Measurements from ENCODE around the gene PRKN.

Gene PRKN

GRCh38 chr6:161956082-161956481 is 771.5 kb downstream of the PRKN start:
- Histone ChIP-seq H3K4me3 (ENCODE audit: low read length) (no peak overlapping the region), H3K9me3 (ENCODE audit: insufficient read depth, low read depth, low read length) (no peaks in the 10 kb centered on the region), H3K4me1 (ENCODE audit: insufficient read depth, low read length) (peaks cover 7% of the 10 kb centered on the region; the same call in 1 of the 2 replicates), H3K27me3 (ENCODE audit: insufficient read depth, low read length) (no peaks in the 10 kb centered on the region), H3K9ac (ENCODE audit: low read depth, low read length) (no peak overlapping the region), H3K36me3 (ENCODE audit: insufficient read depth, low read depth, low read length) (no peaks in the 10 kb centered on the region), H3K27ac (ENCODE audit: low read length) (no peak overlapping the region)

- peaks cover 7% of the 10 kb centered on the region; the same call in 1 of the 2 replicates for H3K4me1 ChIP-seq (ENCODE audit: insufficient read depth, low read length)
- no peak overlapping the region for H3K27ac ChIP-seq (ENCODE audit: low read length)
- no peaks in the 10 kb centered on the region for H3K9me3 ChIP-seq (ENCODE audit: insufficient read depth, low read depth, low read length)
- H3K4me3 ChIP-seq (ENCODE audit: low read length) = no peak overlapping the region
- H3K9ac ChIP-seq (ENCODE audit: low read depth, low read length) = no peak overlapping the region
- no peaks in the 10 kb centered on the region for H3K27me3 ChIP-seq (ENCODE audit: insufficient read depth, low read length)
- H3K36me3 ChIP-seq (ENCODE audit: insufficient read depth, low read depth, low read length) = no peaks in the 10 kb centered on the region
These were observed 772.8 kb downstream of the PRKN start for GRCh38 chr6:161954699-161955276.

DNA sequence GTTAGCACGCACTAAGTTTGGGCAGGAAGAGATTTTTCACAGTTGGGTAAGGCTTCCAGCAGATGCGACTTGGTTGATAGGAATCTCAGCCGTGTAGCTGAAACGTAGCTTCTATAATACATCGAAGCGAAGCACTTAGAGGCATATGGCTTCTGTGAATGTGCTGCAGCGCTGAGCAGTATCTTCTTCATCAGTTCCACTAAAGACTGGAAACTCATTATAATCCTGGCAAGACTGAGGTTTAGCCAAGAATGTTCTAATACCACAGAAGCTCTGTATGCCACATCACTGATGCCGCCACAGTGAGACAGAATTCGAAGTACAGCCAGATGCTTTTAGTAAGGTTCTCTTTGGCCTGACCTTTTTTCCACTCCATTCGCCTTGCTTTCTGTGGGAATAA is 773.5 kb downstream of the PRKN start:
- H3K27me3 ChIP-seq (ENCODE audit: insufficient read depth, low read length) = no peaks in the 10 kb centered on the region
- H3K36me3 ChIP-seq (ENCODE audit: insufficient read depth, low read depth, low read length) = no peaks in the 10 kb centered on the region
- no peak overlapping the region for H3K4me3 ChIP-seq (ENCODE audit: low read length)
- H3K27ac ChIP-seq (ENCODE audit: low read length) = no peak overlapping the region
- H3K9me3 ChIP-seq (ENCODE audit: insufficient read depth, low read depth, low read length) = no peaks in the 10 kb centered on the region
- H3K4me1 ChIP-seq (ENCODE audit: insufficient read depth, low read length) = peaks cover 7% of the 10 kb centered on the region; the same call in 1 of the 2 replicates
- H3K9ac ChIP-seq (ENCODE audit: low read depth, low read length) = no peak overlapping the region

DNA sequence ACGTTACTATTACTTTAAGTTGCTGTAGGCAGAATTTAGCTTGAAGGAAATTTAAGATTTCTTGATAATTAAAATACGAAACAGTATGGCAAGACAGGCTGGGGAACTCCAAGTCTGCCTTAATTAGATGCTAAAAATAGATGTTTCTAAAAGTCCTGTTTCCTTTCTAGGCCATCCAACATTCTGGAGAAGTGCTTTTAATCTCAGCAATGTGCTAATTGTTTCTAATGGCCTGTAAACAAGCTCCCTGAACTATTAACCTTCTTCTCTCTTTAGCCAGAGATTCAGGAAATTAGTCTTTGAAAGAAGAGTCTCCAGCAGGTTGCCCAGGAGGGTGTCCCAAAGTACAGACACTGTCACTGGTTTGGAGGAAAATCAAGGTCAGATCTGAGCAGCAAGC is 776.4 kb downstream of the PRKN start:
- Histone ChIP-seq H3K9ac (ENCODE audit: low read depth, low read length) (no peak overlapping the region), H3K36me3 (ENCODE audit: insufficient read depth, low read depth, low read length) (no peaks in the 10 kb centered on the region), H3K9me3 (ENCODE audit: insufficient read depth, low read depth, low read length) (no peaks in the 10 kb centered on the region), H3K4me3 (ENCODE audit: low read length) (no peak overlapping the region), H3K4me1 (ENCODE audit: insufficient read depth, low read length) (peaks cover 13% of the 10 kb centered on the region; the same call in 1 of the 2 replicates), H3K27me3 (ENCODE audit: insufficient read depth, low read length) (peaks cover 5% of the 10 kb centered on the region; the same call in 1 of the 2 replicates), H3K27ac (ENCODE audit: low read length) (no peak overlapping the region)

DNA sequence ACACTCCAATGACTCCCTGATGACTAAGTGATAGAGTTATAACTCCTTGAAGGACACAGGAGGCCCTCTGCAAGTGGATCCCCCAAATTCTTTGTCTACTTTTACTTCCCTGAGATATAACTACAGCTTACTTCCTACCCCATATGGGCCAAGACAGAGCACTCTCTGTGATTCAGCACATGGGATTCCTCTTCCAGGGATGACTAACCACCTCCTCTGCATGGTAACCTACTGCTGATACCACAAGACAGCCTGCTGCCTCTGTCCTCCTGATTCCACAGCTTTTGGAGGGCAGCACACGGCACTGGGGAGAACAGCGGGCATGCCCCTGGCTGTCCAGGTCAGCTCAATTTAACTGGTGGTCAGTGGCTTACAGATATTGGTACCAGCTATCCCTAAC is 778.0 kb downstream of the PRKN start:
- Histone ChIP-seq H3K27me3 (ENCODE audit: insufficient read depth, low read length) (peaks cover 5% of the 10 kb centered on the region; the same call in 1 of the 2 replicates), H3K4me3 (ENCODE audit: low read length) (no peak overlapping the region), H3K9me3 (ENCODE audit: insufficient read depth, low read depth, low read length) (no peaks in the 10 kb centered on the region), H3K27ac (ENCODE audit: low read length) (no peak overlapping the region), H3K36me3 (ENCODE audit: insufficient read depth, low read depth, low read length) (no peaks in the 10 kb centered on the region), H3K9ac (ENCODE audit: low read depth, low read length) (no peak overlapping the region), H3K4me1 (ENCODE audit: insufficient read depth, low read length) (peaks cover 19% of the 10 kb centered on the region; the same call in 1 of the 2 replicates)

- Histone ChIP-seq H3K9me3 (ENCODE audit: insufficient read depth, low read depth, low read length) (no peaks in the 10 kb centered on the region), H3K4me3 (ENCODE audit: low read length) (no peak overlapping the region), H3K27ac (ENCODE audit: low read length) (no peak overlapping the region), H3K27me3 (ENCODE audit: insufficient read depth, low read length) (peaks cover 5% of the 10 kb centered on the region; the same call in 1 of the 2 replicates), H3K9ac (ENCODE audit: low read depth, low read length) (no peak overlapping the region), H3K36me3 (ENCODE audit: insufficient read depth, low read depth, low read length) (no peaks in the 10 kb centered on the region), H3K4me1 (ENCODE audit: insufficient read depth, low read length) (peaks cover 25% of the 10 kb centered on the region; the same call in 1 of the 2 replicates)
These were observed 779.1 kb downstream of the PRKN start for GRCh38 chr6:161948462-161948861.

GRCh38 chr6:161947371-161947770 is 780.2 kb downstream of the PRKN start:
- no peaks in the 10 kb centered on the region for H3K36me3 ChIP-seq (ENCODE audit: insufficient read depth, low read depth, low read length)
- no peak overlapping the region for H3K4me3 ChIP-seq (ENCODE audit: low read length)
- peaks cover 5% of the 10 kb centered on the region; the same call in 1 of the 2 replicates for H3K27me3 ChIP-seq (ENCODE audit: insufficient read depth, low read length)
- no peak overlapping the region for H3K27ac ChIP-seq (ENCODE audit: low read length)
- peaks cover 25% of the 10 kb centered on the region; the same call in 1 of the 2 replicates for H3K4me1 ChIP-seq (ENCODE audit: insufficient read depth, low read length)
- H3K9ac ChIP-seq (ENCODE audit: low read depth, low read length) = no peak overlapping the region
- no peaks in the 10 kb centered on the region for H3K9me3 ChIP-seq (ENCODE audit: insufficient read depth, low read depth, low read length)

GRCh38 chr6:161946461-161946860 is 781.1 kb downstream of the PRKN start:
- Histone ChIP-seq H3K9me3 (ENCODE audit: insufficient read depth, low read depth, low read length) (no peaks in the 10 kb centered on the region), H3K4me1 (ENCODE audit: insufficient read depth, low read length) (peaks cover 25% of the 10 kb centered on the region; the same call in 1 of the 2 replicates)

DNA sequence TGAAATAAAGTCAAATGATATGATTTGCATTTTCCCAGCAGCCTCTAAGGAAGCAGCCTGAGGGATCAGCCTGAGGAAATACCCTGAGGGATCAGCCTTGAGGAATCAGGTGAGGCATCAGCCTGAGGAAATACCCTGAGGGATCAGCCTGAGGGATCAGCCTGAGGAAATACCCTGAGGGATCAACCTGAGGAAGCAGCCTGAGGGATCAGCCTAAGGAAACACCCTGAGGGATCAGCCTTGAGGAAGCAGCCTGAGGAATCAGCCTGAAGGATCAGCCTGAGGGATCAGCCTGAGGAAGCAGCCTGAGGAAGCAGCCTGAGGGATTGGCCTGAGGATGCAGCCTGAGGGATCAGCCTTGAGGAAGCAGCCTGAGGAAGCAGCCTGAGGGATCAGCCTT is 784.0 kb downstream of the PRKN start:
- H3K9me3 ChIP-seq (ENCODE audit: insufficient read depth, low read depth, low read length) = no peaks in the 10 kb centered on the region

More at GRCh38 chr6:161946461-161946860, 781.1 kb downstream of the PRKN start:
- Histone ChIP-seq H3K27me3 (ENCODE audit: insufficient read depth, low read length) (peaks cover 5% of the 10 kb centered on the region; the same call in 1 of the 2 replicates), H3K9ac (ENCODE audit: low read depth, low read length) (no peak overlapping the region), H3K4me3 (ENCODE audit: low read length) (no peak overlapping the region), H3K27ac (ENCODE audit: low read length) (no peak overlapping the region), H3K36me3 (ENCODE audit: insufficient read depth, low read depth, low read length) (no peaks in the 10 kb centered on the region)

DNA sequence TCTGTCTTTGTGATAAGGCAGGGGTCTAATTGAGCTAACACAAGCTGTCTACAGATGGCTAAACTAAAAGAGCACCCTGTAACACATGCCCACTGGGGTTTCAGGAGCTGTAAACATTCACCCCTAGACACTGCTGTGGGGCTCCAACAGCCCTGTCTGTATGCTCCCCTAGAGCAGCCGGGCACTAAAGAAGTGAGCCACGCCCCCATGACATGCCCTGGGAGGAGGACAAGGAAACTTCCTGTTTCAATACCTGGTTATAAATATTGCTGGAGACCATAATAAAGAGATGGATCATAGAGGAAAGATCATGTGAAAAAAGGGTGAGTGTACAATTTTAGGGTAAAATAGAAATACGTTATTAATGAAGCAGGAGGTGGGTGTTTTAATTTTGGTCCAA is 786.0 kb downstream of the PRKN start:
- Histone ChIP-seq H3K36me3 (ENCODE audit: insufficient read depth, low read depth, low read length) (no peaks in the 10 kb centered on the region), H3K4me3 (ENCODE audit: low read length) (no peak overlapping the region), H3K27ac (ENCODE audit: low read length) (no peak overlapping the region), H3K27me3 (ENCODE audit: insufficient read depth, low read length) (no peaks in the 10 kb centered on the region), H3K4me1 (ENCODE audit: insufficient read depth, low read length) (peaks cover 15% of the 10 kb centered on the region; the same call in 1 of the 2 replicates), H3K9ac (ENCODE audit: low read depth, low read length) (no peak overlapping the region), H3K9me3 (ENCODE audit: insufficient read depth, low read depth, low read length) (no peaks in the 10 kb centered on the region)

More for the DNA sequence above, 784.0 kb downstream of the PRKN start:
- H3K36me3 ChIP-seq (ENCODE audit: insufficient read depth, low read depth, low read length) = no peaks in the 10 kb centered on the region
- H3K4me1 ChIP-seq (ENCODE audit: insufficient read depth, low read length) = peaks cover 20% of the 10 kb centered on the region; the same call in 1 of the 2 replicates
- peaks cover 3% of the 10 kb centered on the region; the same call in 1 of the 2 replicates for H3K27me3 ChIP-seq (ENCODE audit: insufficient read depth, low read length)
- H3K9ac ChIP-seq (ENCODE audit: low read depth, low read length) = no peak overlapping the region
- no peak overlapping the region for H3K27ac ChIP-seq (ENCODE audit: low read length)
- H3K4me3 ChIP-seq (ENCODE audit: low read length) = no peak overlapping the region

GRCh38 chr6:161940519-161940918 is 787.0 kb downstream of the PRKN start:
- Histone ChIP-seq H3K4me3 (ENCODE audit: low read length) (no peak overlapping the region), H3K4me1 (ENCODE audit: insufficient read depth, low read length) (peaks cover 12% of the 10 kb centered on the region; the same call in 1 of the 2 replicates), H3K9ac (ENCODE audit: low read depth, low read length) (no peak overlapping the region), H3K27me3 (ENCODE audit: insufficient read depth, low read length) (no peaks in the 10 kb centered on the region), H3K9me3 (ENCODE audit: insufficient read depth, low read depth, low read length) (no peaks in the 10 kb centered on the region), H3K27ac (ENCODE audit: low read length) (no peak overlapping the region), H3K36me3 (ENCODE audit: insufficient read depth, low read depth, low read length) (no peaks in the 10 kb centered on the region)

DNA sequence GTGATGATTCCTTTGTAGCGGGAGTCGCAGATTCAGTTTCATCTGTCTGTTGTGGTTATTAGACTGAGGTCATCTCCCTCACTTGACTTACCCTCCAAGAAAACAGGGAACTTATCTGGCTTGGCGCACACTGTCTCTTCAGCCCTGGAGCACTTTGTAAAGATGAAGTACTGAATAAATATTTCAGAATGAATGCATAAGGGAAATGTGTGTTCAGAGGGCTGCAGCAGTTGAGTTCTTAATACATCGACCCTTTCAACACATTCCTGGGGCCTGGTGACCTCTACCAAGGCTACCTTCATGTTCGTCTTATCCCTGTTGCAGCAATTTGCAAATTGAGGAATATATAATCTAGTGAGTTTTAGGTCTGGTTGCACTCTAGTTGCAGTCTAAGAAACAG is 801.2 kb downstream of the PRKN start:
- no peak overlapping the region for H3K9ac ChIP-seq (ENCODE audit: low read depth, low read length)
- H3K27ac ChIP-seq (ENCODE audit: low read length) = no peak overlapping the region
- H3K4me3 ChIP-seq (ENCODE audit: low read length) = no peak overlapping the region
- H3K9me3 ChIP-seq (ENCODE audit: insufficient read depth, low read depth, low read length) = no peaks in the 10 kb centered on the region
- H3K36me3 ChIP-seq (ENCODE audit: insufficient read depth, low read depth, low read length) = no peaks in the 10 kb centered on the region
- no peaks in the 10 kb centered on the region for H3K27me3 ChIP-seq (ENCODE audit: insufficient read depth, low read length)
- H3K4me1 ChIP-seq (ENCODE audit: insufficient read depth, low read length) = no peaks in the 10 kb centered on the region

All from iPS-20b (cell line).